HCEC 1CT (cell line): Measurements from ENCODE around the gene TMEM179.

Source experiments
- DNase-seq: peaks from one replicate; pipeline ENCODE4 v3.0.0-alpha.2; 2017

TMEM179 gene

DNA sequence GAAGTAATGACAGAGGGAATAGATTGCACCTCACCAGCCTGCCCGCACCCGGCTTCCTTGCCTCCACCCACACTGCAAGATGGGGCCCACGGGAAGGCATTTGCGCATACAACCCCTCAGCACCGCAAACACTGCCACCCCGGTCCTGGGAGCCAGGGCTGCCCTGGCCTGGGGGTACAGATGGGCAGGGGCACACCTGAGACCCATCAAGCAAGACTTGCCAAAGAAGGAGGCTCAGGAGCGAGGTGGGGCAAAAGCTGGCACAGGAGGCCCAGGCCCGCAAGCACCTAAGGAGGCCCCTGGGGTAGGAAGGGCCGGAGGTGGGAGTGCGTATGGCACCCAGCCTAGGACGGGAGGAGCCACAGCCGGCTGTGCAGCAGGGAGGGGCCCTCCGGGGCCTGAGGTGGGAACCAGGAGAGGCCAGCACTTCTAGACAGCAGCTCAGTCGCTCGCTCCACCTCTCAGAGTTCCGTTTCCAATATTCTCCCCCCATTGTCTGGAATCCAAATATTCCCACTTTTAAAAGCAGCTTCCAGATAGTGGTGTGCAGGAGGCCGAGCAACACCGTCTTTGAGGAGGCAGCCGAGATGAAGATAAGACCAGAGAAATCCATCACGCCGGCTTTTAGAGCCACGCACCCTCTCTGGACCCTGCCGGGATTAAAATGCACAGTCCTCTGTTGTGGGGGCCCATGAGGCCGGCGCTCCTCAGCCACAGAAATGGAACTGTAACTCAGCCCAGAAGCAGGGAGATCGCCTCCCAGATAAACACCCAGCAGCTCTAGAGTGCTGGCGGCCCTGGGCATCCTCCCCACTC is 37.2 kb downstream of the TMEM179 start:
- DNase-seq, result no peak

DNA sequence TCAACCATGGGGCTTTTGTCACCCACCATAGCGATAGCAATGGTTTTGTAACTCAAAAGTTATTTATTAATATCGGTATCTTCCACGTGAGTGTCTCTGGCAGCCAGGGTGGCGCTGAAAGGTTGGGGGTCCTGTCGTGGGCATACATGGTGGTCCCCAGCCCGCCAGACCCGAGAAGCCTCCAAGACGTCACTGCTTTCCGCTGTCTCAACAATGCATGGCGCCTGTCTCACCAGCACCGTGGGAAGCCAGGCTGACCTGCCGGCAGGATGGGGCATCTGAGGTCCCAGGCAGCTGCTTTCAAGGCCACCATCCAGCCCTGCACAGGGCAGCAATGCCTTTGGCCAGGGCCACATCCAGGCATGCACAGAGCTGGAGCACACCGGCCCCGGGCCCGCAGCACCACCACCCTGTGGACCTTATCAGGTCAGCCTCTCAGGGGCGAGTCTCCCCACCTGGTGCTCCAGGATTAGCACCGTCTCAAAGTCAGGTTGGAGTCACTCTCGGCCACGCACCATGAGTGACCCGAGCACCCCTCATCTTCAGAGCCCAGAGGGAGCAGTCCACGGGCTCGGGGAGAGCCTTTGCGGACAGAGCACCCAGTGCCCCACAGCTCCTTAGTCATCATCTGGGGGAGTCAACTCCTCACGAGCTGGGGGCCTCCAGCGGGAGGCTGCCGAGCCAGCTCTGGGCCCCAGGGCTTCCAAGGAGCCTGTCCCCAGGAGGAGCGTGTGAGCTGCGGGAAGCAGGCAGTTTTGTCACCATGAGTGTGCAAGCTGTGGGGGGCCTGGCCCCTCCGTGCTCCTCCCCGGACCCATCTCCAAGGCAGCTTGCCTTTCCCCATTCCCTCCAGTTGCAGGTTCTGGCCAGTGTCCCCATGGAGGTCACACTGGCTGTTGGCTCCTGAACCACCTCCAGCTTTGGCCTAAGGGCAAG is 39.6 kb downstream of the TMEM179 start:
- DNase-seq, result no peak

DNA sequence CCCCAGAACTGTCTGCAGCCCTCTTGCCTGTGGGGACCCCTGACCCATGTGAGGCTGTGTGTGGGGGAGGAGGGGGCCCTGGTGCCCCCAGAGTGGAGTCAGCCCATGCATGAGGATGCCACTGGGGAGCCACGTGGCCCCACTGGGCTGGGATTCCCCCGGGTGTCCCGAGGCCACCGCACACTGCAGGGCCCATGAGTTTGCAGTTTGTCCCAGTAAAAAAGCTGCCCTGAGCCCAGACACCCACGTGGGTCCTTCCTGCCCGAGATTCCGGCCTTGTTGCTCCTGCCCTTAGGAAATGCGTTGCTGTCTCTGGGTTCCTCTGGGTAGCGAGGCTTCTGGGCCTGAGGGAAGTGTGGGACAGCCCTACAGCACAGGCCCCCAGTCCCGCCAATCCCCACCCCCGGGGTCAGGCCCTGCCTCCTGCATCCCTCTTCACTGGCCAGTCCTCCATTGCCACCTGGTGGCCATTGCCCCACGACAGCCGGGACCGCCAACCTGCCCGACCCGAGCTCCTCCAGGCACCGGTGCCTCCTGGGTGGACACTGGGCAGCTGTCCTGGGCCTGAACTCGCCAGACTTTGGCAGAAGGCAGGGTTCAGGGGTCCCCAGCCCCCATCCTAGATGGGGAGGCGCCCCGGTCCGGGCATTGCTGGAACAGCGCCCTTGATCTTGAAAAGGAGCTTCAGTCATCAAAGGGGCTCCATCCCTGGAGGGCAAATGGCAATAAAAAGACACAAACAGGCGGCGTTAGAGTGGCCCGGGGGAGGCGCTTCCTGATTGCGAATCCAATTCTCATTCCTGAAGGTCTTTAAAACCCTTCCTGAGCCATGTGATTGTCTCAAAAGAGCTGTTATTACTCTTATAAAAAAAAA is 40.6 kb downstream of the TMEM179 start:
- DNase-seq, result peak; percentile 24

DNA sequence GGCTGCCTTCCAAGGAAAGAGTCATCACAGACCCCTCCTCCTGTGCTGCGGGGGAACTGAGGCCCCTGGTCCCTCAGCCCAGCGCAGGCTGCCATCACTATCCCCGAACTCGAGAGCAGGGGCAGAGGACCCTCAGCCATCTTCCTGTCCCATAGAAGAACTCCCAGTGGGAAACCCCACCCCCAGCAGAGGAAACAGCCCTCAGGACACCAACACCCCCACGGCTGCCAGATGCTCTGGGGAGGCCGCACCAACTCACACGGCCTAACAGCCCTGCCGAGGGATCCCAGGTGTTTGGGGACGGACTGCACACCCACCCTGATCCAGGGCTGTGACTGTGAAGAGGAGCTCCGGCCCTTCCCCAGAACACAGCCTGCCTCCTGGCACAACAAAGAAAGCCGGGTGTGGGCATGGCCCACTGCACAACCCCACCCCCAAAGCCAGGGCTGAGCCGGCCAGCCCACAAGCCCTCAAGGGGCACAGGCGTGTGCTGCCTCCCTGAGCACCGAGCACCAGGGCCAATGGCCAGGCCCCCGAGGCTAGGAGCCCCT is 41.3 kb downstream of the TMEM179 start:
- no peak for DNase-seq

DNA sequence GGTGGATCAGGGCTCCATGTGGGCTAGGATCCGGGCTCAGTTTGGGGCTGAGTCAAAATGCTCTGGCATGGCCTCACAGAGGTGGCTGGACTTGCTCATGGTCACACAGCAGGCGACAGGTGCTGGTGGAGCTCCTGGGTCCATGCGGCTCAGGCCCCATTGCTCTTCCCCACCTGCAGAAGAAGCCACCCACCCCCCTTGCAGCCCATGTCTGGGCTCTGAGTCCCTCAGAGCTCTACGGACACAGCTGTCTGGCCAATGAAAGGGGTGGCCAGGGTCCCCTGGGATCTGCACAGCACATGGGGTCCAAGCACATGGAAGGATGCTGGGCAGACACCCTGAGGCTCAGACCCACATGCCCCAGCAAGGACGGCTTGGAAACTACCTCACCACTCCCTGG is 42.0 kb downstream of the TMEM179 start:
- no peak for DNase-seq

DNA sequence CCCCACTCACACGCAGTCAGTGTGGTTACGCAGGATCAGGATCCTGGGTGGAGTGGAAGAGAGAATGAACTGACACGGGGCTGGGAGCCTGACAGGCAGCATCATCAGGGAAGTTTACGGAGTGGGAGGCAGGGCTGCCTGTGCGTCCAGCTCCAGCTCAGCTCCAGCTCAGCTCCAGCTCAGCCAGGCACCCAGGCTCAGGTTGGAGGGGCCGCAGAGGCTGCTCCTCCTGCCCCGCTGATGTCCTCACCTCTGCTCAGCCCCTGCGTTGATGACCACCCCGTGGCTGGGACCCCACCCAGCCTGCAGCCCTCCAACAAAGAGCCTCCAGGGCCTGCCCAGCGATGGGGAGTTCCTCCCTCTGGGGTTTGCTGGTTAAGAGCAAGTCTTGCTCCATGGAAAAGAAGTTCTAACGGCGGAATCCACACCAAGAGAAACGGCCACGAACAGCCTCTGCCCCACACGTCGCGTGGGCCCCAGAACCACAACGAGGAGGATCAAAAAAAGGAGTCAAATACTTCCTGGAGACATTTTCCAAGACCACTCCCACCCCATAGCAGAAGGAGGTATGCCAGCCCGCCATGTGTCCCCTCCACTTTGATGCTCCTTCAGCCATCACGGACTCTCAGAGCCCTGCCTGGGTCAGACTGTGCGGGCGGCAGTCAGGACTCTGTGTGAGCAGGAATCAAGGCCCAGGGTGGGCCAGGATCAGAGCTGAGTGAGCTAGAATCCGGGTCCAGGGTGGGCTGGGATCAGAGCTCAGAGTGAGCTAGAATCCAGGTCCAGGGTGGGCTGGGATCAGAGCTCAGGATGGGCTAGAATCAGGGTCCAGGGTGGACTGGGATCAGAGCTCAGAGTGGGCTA is 42.7 kb downstream of the TMEM179 start:
- no peak for DNase-seq

DNA sequence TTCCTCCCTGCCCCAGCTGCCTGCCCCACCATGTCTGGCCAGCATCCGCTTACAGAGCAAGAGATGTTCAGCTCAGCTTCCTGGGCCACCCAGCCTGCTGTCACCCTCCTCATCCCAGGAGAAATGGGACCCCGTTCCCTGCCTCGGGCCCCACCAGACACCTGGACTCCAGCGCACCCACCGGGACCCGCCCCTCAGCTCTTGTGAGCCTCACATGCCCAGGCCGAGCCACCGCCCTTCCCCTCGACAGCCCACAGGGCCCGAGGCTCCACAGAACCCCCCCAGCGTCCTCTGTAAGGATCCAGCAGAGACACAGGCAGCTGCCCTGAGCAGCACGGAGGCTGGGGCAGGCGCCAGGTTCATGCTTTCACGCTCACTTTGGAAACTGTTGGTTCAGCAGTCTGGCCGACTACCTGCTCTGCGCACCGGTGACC is 43.4 kb downstream of the TMEM179 start:
- DNase-seq, result no peak

DNA sequence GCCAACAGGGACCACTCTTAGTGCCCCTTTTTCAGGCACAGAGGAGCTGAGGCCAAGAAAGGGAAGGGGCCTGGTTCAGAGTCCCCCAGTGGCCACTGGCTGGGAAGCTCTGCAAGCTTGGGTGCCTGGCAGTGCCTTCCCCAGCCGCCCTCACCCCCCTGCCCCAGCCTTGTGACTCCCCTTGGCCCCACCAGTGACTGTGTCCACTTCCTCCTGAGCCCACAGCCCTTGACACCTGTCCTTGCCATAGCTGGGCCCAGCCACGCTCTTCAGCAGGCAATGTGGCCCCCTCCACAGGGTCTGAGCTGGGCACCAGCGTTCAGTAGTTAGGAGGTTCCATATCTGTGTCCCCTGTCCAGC is 44.0 kb downstream of the TMEM179 start:
- no peak for DNase-seq

DNA sequence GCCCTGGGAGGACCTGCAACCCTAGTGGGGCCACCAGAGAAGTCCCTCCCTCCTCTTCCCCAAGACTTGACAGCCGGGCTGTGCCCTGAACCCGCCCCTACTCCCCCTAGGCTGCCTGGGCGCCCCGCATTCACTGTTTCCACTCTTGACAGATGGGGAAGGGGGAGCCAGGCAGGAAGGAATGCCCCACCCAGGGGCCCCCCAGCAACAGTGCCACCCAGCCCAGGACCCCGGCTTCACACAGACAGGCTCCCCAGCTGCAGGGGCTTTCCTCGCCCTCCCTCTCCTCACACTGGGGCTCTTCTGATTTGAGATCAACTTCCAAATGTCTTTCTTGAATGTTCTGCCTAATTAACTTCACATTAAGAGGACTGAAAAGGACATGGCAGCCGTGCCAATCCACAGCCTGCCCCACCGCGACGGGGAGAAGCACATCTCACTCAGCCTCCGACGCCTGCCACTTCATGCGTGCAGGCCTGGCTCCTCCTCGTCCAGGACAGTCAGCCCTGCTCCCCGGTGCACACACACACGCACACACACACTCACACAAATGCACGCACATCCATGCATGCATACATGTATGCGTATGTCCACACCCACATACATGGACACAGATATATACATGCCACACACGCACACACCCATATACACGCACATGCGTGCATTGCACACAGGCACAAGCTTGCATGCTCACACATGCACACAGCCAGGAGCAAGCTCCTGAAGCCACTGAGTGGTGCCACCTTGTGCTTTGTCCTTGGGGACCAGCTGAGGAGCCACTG is 44.6 kb downstream of the TMEM179 start:
- DNase-seq, result no peak

DNA sequence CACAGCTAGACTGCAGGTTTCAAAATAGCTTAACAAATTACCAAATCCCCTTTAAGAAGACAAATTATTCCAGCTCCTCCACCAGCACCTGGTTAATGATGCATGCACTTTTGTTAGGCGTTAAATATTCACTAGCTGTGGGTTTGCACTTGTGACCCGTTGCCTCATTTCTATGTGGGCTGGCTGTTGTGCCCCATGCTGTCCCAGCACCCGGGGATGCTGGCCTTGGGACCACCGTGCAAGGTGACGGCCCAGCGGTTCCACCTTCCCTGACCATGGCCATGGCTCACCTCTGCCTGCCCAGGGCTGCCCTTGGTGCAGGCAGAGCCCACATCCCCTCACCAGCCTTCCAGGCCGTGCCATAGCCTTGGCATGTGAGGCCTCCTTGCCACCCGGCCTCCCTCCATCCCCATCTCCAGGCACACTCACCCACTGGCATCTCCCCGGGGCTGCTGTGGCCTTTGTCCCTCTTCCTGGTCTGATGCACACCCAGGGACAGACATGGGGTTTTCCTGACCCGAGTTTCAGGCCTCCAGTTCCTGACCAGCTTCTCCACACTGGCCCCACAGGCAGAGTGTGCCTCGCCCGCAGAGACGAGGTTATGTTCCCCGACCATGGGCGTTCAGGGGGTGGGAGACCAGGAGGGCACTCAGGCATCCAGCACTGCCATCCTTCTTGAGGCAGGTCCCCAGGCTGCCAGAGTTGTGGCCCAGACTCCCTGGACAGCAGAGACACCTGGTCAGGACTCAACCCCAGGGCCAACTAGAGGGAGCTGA is 45.4 kb downstream of the TMEM179 start:
- DNase-seq, result no peak

DNA sequence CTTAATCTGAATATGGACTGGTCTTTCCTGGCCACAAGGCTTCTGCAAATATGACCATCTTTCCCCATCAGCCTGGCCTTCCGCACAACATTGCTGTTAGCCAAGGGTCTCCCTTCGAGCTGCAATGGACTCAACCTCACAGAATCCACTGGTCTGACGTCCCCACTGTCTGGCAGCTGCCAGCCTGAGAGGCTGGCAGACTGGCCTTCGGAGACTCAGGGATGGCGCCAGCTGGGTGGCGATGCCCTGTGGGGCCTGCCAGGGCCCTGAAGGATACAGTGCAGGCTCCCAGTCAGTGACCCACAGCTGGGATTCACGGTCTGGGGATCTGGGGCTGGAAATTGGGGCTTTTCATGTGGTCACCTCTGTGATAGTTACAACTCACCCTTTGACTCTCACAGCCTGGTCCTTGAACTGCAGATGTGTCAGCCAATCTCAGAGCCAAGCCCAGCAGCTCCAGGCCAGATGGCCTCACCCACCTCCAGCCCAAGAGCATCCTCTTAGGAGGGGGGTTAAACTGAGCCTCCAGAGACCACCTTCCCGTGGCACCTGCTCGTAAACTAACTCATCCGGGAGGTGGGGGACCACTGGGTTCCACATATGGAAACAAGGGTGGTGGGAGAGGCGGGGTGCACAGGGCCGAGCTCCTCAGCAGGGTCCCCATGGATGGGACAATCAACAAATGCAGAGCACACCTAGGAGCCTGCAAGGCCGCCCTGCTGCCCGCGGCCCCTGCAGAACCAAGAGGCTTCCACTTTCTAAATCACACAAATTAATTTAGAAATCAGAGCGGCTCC is 46.1 kb downstream of the TMEM179 start:
- no peak for DNase-seq

DNA sequence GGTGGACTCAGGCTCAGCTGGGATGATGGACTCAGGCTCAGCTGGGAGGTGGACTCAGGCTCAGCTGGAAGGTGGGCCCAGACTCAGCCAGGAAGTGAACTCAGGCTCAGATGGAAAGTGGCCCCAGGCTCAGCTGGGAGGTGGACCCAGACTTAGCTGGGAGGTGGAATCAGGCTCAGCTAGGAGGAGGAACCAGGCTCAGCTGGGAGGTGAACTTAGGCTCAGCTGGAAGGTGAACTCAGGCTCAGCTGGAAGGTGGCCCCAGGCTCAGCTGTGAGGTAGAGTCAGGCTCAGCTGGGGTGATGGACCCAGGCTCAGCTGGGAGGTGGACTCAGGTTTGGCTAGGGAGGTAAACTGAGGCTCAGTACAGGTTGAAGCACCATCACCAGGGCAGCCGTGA is 46.8 kb downstream of the TMEM179 start:
- DNase-seq, result no peak

DNA sequence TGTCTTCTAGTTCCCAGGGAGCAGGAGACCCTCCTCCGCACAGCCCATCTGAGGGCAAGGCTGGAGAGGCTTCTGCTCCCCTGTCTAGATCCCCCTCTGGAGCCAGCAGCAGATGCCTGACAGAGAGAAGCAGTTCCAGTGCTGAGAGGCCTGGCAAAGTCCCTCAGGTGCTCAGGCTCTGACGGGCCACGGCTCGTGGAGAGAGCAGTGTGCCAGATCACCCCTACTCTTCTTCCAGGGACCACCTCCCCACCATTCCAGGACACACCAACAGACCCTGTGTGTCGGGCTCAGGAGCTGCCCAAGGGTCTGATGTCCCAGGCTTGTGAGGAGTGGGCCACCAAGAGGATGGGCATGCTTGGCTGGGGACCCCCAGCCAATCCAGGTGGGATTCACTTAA is 47.5 kb downstream of the TMEM179 start:
- no peak for DNase-seq

DNA sequence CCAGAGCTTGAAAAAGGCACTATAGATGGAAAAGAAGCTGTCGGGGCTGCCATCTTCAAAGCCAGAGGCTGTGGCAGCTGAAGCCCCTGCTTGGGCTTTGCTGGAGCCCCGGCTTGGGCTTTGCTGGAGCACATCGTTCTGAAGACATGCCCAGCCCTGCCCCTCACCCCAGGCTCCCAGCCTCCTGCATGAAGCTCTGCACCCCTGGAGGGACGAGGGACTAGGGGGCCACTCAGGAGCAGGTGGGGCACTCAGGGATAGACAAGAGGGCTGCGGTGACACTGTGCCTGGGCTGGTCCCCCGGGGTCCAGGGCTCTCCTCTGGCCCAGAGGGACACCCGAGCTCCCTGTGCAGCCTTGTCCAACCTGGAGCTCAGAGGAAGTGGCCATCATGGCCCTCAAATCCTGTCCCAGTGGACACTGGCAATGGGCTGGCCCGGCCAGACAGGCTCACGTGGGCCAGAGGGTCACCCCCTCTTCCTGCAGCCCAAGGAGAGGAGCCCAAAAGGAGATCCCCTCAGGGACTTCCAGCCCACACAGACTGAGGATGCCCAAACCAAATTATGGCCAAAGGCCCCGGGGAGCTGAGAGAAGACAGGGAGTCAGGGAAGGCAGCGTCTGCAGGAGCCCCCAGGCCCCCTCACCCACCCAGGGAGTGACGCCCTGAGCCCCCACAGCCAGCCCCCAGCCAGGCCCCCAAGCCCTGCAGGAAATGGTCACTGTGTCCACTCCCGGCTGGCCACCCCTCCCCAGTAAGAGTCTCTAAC is 48.1 kb downstream of the TMEM179 start:
- DNase-seq, result no peak

DNA sequence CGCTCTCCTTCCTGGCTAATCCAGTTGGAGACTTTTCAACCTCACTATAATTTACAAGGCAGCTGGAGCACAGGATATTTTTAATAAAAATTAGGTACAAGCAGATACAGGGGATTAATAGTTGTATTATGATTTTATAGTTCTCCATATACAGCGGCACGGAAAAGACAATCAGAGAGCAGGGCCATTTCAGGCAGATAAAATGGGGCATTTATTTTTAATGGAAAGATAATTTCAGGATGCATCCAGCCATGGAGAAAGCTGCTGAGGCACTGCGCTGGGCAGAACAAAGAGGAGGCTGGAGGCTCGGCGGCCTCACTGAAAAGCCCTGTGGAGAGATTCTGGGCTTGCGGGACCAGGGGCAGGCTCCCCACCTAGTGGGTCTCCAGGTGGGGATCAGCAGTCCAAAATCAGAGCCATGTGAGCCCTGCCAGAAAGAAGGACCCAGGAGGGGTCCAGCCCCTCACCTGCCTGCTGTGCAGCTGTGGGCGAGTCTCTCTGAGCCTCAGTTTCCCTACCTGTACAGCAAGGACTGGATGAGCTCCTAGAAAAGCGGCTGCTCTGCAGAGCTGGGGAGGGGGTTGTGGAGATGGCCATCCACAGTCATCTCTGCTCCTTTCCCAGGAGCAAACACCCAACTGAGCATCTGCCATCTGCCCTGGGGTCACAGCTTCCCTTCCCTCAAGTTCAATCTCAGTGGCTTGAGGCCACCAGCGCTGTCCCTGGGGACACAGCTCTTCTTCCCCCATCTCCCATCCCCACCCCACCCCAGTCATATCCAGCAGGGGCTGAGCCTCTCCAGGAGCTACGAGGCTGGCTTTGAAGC is 48.9 kb downstream of the TMEM179 start:
- no peak for DNase-seq

DNA sequence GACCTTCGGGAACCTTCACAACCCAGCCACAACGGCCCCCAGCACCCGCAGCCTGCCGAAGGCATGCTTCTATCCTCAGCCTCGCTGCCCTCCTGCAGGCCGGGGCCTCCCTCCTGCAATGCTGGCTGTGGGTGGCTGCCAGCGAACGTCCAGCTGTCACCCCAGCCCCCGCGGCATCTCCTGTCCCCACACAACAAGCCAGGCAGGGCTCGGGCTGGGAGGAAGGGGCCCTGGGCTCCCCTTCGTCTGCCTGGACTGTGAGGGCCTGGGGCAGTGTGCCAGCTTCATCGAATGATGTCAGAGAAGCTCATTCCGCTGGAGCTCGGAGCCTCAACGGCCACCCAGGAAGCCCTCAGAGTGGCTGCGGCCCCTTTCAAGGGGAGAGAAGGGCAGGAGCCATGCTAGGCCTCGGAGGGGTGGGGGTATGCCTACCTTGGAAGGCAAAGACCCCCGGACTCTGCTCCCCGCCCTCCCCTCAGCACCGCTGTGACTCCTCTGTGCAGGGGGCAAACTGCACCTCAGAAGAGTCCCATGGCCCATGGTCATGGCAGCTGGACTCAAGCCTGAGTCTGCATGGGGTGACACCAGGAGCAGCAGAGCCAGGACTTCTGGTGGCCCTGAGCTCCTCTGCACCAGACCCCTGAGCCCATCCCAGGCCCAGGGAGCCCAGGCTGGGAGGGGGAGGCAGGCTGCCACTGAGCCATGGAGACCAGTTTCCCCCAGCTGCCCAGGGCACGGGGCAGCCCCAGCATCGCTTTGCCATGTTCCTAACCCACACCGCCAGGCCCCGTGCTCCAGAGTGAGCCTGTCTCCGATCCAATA is 49.8 kb downstream of the TMEM179 start:
- no peak for DNase-seq
